ENCODE measurements around the gene STAT3.

The STAT3 gene

DNA sequence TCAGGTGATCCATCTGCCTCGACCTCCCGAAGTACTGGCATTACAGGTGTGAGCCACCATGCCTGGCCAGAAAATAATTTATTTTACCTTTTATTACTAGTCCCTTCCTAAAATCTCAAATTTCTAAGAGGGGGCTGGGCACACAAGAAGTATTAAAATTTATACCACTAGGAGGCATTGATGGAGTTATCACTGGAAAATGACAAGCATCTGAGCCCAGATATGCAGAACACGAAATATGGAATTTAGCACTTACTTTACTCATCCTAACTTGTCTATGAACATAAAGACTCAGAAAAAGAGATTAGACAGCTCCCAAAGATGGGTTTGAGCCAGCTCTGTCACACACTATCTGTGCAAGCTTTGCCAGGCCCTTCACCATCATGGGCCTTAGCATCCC, 53.6 kb downstream of the STAT3 start:
- H2BK120ac ChIP-seq (ENCODE audit: low read depth, low read length): no peak overlapping the region
- DNase-seq: no peak
- H3K14ac ChIP-seq (ENCODE audit: low read length in 2 of 2): no peak overlapping the region
- H3K79me1 ChIP-seq (replicated peaks; ENCODE audit: low read length, poor library complexity, severe bottlenecking): peaks cover 25% of the 10 kb centered on the region
- no peak overlapping the region for H3K27ac ChIP-seq (ENCODE audit: low read length, poor library complexity, severe bottlenecking)
- H4K91ac ChIP-seq (ENCODE audit: low read length): no peak overlapping the region
- H4K8ac ChIP-seq (ENCODE audit: low read length): no peak overlapping the region
- H2BK5ac ChIP-seq (ENCODE audit: low read depth, low read length, poor library complexity, severe bottlenecking): no peak overlapping the region
- no peak overlapping the region for H2AK5ac ChIP-seq (ENCODE audit: low read length, severe bottlenecking)
- H3K4me2 ChIP-seq (ENCODE audit: low read length, poor library complexity, severe bottlenecking): no peak overlapping the region
- H3K18ac ChIP-seq (ENCODE audit: low read depth in 1 of 2, low read length in 2 of 2): no peak overlapping the region
- H3K9ac ChIP-seq (ENCODE audit: low read length): no peak overlapping the region
- peaks cover 50 to 84% of the 10 kb centered on the region in 2 experiments for H3K36me3 ChIP-seq (ENCODE audit: control insufficient read depth in 1 of 2, insufficient read depth in 2 of 2, low read depth in 1 of 2, low read length in 2 of 2)
- no peak overlapping the region for H3K4ac ChIP-seq (ENCODE audit: low read depth in 1 of 2, low read length in 2 of 2)
- no peak overlapping the region for H2AFZ ChIP-seq (ENCODE audit: low read depth, low read length)
- no peak overlapping the region for H3K23ac ChIP-seq (ENCODE audit: low read length in 2 of 2)
- 98% methylated on average over 3 of the region's 3 CpGs for WGBS
- H2BK15ac ChIP-seq (ENCODE audit: low read depth, poor library complexity, severe bottlenecking): no peak overlapping the region
- H3K27me3 ChIP-seq (ENCODE audit: control insufficient read depth in 1 of 2, insufficient read depth in 1 of 2, low read length in 2 of 2): no peaks in the 10 kb centered on the region
- H2BK12ac ChIP-seq (ENCODE audit: low read length in 2 of 2): no peak overlapping the region
- H3K4me3 ChIP-seq (ENCODE audit: insufficient read depth in 1 of 2, low read depth in 1 of 2, low read length in 2 of 2): no peak overlapping the region
- H3K4me1 ChIP-seq (ENCODE audit: control insufficient read depth, insufficient read depth, low read depth, low read length): peaks cover 2% of the 10 kb centered on the region
- no peaks in the 10 kb centered on the region for H3K9me3 ChIP-seq (ENCODE audit: control insufficient read depth, low read length)

DNA sequence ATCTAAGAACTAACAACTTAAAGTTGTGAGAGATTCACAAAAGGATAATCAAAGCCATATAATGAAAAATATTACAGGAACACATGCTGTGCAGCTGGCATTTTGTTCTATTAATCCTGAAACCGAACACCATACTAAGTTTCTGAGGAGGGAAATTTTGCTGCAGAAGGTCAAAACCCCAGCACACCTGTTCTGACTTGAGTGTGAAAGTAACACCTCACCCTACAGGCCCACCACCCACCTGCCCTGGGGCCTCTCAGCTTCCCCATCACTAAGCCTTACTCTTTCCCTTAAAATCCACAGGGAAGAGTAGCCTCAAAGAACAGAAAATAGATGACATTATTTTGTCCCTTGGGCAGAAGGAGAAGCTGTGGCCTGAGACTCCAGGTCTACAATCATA, 55.2 kb downstream of the STAT3 start:
- no peak overlapping the region for H2AK5ac ChIP-seq (ENCODE audit: low read length, severe bottlenecking)
- no peak overlapping the region for H3K27ac ChIP-seq (ENCODE audit: low read length, poor library complexity, severe bottlenecking)
- H3K79me1 ChIP-seq (replicated peaks; ENCODE audit: low read length, poor library complexity, severe bottlenecking): peaks cover 20% of the 10 kb centered on the region
- H3K18ac ChIP-seq (ENCODE audit: low read depth in 1 of 2, low read length in 2 of 2): no peak overlapping the region
- DNase-seq: no peak
- H3K4me2 ChIP-seq (ENCODE audit: low read length, poor library complexity, severe bottlenecking): no peak overlapping the region
- H3K4ac ChIP-seq (ENCODE audit: low read depth in 1 of 2, low read length in 2 of 2): no peak overlapping the region
- 95% methylated on average over 1 of the region's 1 CpG for WGBS
- no peak overlapping the region for H2BK15ac ChIP-seq (ENCODE audit: low read depth, poor library complexity, severe bottlenecking)
- no peak overlapping the region for H2BK120ac ChIP-seq (ENCODE audit: low read depth, low read length)
- no peak overlapping the region for H3K14ac ChIP-seq (ENCODE audit: low read length in 2 of 2)
- no peak overlapping the region for H3K9ac ChIP-seq (ENCODE audit: low read length)
- no peak overlapping the region for H4K8ac ChIP-seq (ENCODE audit: low read length)
- H3K4me3 ChIP-seq (ENCODE audit: insufficient read depth in 1 of 2, low read depth in 1 of 2, low read length in 2 of 2): no peak overlapping the region
- no peak overlapping the region for H3K23ac ChIP-seq (ENCODE audit: low read length in 2 of 2)
- H3K27me3 ChIP-seq (ENCODE audit: control insufficient read depth in 1 of 2, insufficient read depth in 1 of 2, low read length in 2 of 2): no peaks in the 10 kb centered on the region
- H3K4me1 ChIP-seq (ENCODE audit: control insufficient read depth, insufficient read depth, low read depth, low read length): peaks cover 6% of the 10 kb centered on the region
- peaks cover 43 to 81% of the 10 kb centered on the region in 2 experiments for H3K36me3 ChIP-seq (ENCODE audit: control insufficient read depth in 1 of 2, insufficient read depth in 2 of 2, low read depth in 1 of 2, low read length in 2 of 2)
- H2BK5ac ChIP-seq (ENCODE audit: low read depth, low read length, poor library complexity, severe bottlenecking): no peak overlapping the region
- no peak overlapping the region for H2BK12ac ChIP-seq (ENCODE audit: low read length in 2 of 2)
- H4K91ac ChIP-seq (ENCODE audit: low read length): no peak overlapping the region
- H3K9me3 ChIP-seq (ENCODE audit: control insufficient read depth, low read length): no peaks in the 10 kb centered on the region
- no peak overlapping the region for H2AFZ ChIP-seq (ENCODE audit: low read depth, low read length)

DNA sequence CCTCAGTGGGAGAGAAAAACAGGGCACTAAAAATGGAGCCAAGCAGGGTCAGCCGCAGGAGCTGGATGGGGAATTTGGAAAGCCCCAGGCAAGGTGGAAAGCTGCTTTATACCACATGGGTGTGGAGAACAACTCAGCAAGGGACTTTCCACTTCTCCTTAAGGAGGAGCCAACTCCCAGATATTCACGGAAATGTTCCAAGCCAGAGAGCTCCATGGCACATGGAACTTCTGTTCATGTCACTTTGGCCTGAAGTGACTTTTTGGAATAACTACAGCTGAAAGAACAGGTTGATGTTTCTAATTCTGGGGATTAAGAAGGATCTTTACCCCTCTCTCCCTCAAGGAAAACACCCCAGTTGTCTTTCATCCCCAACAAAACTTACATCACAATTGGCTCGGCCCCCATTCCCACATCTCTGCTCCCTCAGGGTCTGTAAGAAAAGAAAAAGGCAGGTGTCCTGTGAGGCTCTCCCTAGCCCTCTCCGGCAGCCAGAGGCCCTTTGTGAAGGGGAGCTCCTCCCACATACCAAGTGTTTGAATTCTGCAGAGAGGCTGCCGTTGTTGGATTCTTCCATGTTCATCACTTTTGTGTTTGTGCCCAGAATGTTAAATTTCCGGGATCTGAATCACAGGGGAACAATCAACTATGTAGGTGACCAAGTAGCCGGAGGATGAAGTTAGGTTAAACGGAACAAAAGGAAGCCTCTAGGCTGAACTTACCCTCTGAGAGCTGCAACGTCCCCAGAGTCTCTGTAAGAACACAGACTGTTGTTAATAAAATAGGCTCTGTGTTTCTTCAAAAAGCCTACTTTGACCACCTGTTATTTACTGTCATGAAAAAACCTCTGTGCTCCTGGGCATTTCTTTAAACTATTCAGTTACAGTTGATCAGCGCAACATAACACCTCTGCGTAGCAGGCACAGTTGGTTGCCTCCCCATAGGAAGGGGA, 58.9 kb downstream of the STAT3 start:
- H2AK5ac ChIP-seq (ENCODE audit: low read length, severe bottlenecking): peak overlapping the region; percentile 80

GRCh38 chr17:42325026-42325425, 63.2 kb downstream of the STAT3 start:
- 60% methylated on average over 7 of the region's 7 CpGs for WGBS
- H3K27me3 ChIP-seq (ENCODE audit: control insufficient read depth in 1 of 2, insufficient read depth in 1 of 2, low read length in 2 of 2): no peaks in the 10 kb centered on the region
- peak overlapping the region; percentile 61 for H3K27ac ChIP-seq (ENCODE audit: low read length, poor library complexity, severe bottlenecking)

More for the DNA sequence above, 58.9 kb downstream of the STAT3 start:
- H3K4me2 ChIP-seq (ENCODE audit: low read length, poor library complexity, severe bottlenecking): no peak overlapping the region
- H3K4ac ChIP-seq (ENCODE audit: low read depth in 1 of 2, low read length in 2 of 2): no peak overlapping the region
- no peak overlapping the region for H4K91ac ChIP-seq (ENCODE audit: low read length)
- no peak overlapping the region for H4K8ac ChIP-seq (ENCODE audit: low read length)
- no peak overlapping the region for H3K4me3 ChIP-seq (ENCODE audit: insufficient read depth in 1 of 2, low read depth in 1 of 2, low read length in 2 of 2)
- peaks cover 12% of the 10 kb centered on the region for H3K79me1 ChIP-seq (replicated peaks; ENCODE audit: low read length, poor library complexity, severe bottlenecking)
- H3K36me3 ChIP-seq (ENCODE audit: control insufficient read depth in 1 of 2, insufficient read depth in 2 of 2, low read depth in 1 of 2, low read length in 2 of 2): peaks cover 42 to 79% of the 10 kb centered on the region in 2 experiments
- no peak overlapping the region for H2BK120ac ChIP-seq (ENCODE audit: low read depth, low read length)
- peak; percentile 57 for DNase-seq
- no peak overlapping the region for H2AFZ ChIP-seq (ENCODE audit: low read depth, low read length)
- H3K9ac ChIP-seq (ENCODE audit: low read length): peak overlapping the region; percentile 65
- no peaks in the 10 kb centered on the region for H3K27me3 ChIP-seq (ENCODE audit: control insufficient read depth in 1 of 2, insufficient read depth in 1 of 2, low read length in 2 of 2)
- H3K4me1 ChIP-seq (ENCODE audit: control insufficient read depth, insufficient read depth, low read depth, low read length): peaks cover 12% of the 10 kb centered on the region
- 69% methylated on average over 11 of the region's 11 CpGs for WGBS
- H3K27ac ChIP-seq (ENCODE audit: low read length, poor library complexity, severe bottlenecking): peak overlapping the region; percentile 83
- no peak overlapping the region for H3K23ac ChIP-seq (ENCODE audit: low read length in 2 of 2)
- no peak overlapping the region for H2BK12ac ChIP-seq (ENCODE audit: low read length in 2 of 2)
- H3K18ac ChIP-seq (ENCODE audit: low read depth in 1 of 2, low read length in 2 of 2): no peak overlapping the region
- no peak overlapping the region for H2BK15ac ChIP-seq (ENCODE audit: low read depth, poor library complexity, severe bottlenecking)
- H3K14ac ChIP-seq (ENCODE audit: low read length in 2 of 2): no peak overlapping the region
- no peaks in the 10 kb centered on the region for H3K9me3 ChIP-seq (ENCODE audit: control insufficient read depth, low read length)
- no peak overlapping the region for H2BK5ac ChIP-seq (ENCODE audit: low read depth, low read length, poor library complexity, severe bottlenecking)

More at GRCh38 chr17:42325026-42325425, 63.2 kb downstream of the STAT3 start:
- Histone ChIP-seq H3K4ac (ENCODE audit: low read depth in 1 of 2, low read length in 2 of 2) (no peak overlapping the region), H3K79me1 (replicated peaks; ENCODE audit: low read length, poor library complexity, severe bottlenecking) (peaks cover 15% of the 10 kb centered on the region), H4K91ac (ENCODE audit: low read length) (no peak overlapping the region), H4K8ac (ENCODE audit: low read length) (no peak overlapping the region), H3K4me2 (ENCODE audit: low read length, poor library complexity, severe bottlenecking) (no peak overlapping the region), H3K23ac (ENCODE audit: low read length in 2 of 2) (no peak overlapping the region), H2BK15ac (ENCODE audit: low read depth, poor library complexity, severe bottlenecking) (no peak overlapping the region), H3K4me3 (ENCODE audit: insufficient read depth in 1 of 2, low read depth in 1 of 2, low read length in 2 of 2) (no peak overlapping the region), H3K9ac (ENCODE audit: low read length) (peak overlapping the region; percentile 61), H2AK5ac (ENCODE audit: low read length, severe bottlenecking) (no peak overlapping the region), H3K36me3 (ENCODE audit: control insufficient read depth in 1 of 2, insufficient read depth in 2 of 2, low read depth in 1 of 2, low read length in 2 of 2) (peaks cover 40 to 83% of the 10 kb centered on the region in 2 experiments), H2AFZ (ENCODE audit: low read depth, low read length) (no peak overlapping the region), H3K9me3 (ENCODE audit: control insufficient read depth, low read length) (no peaks in the 10 kb centered on the region), H3K18ac (ENCODE audit: low read depth in 1 of 2, low read length in 2 of 2) (no peak overlapping the region), H3K14ac (ENCODE audit: low read length in 2 of 2) (no peak overlapping the region), H2BK12ac (ENCODE audit: low read length in 2 of 2) (no peak overlapping the region), H3K4me1 (ENCODE audit: control insufficient read depth, insufficient read depth, low read depth, low read length) (peaks cover 18% of the 10 kb centered on the region), H2BK120ac (ENCODE audit: low read depth, low read length) (no peak overlapping the region), H2BK5ac (ENCODE audit: low read depth, low read length, poor library complexity, severe bottlenecking) (peak overlapping the region; percentile 5)
- peak; percentile 80 for DNase-seq
